ENCODE results near the gene ORC3.

DNA sequence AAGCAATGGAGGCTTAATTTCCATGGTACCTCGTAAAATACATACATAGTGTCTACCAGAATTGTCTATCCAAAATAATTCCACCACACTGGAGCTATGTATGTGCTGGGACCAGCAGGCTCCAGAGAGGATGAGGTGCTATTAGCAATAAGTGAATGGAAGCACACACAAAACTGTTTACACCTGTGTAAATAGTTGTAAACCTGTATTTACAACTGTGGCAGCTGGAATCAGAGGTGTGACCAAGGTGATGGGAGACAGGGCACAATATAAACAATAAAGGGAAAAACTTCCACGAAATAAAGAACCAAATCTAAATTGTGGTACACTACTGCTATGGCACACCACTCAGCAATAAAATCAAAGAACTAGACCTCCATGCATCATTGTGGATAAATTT lies 14.5 kb upstream of the ORC3 start:
- no peak for TF ChIP-seq CTCF (IDR thresholded peaks at IDR 0.05)
- TF ChIP-seq POLR2A (IDR thresholded peaks at IDR 0.05): no peak
